ENCODE measurements around the gene QPRT. TPM values are rescaled to one million over a fixed set of nuclear protein-coding genes. Genes with fewer than 3 reads are reported as not detected.
"Not testable (repeated sequence)": the region's sequence is repeated elsewhere in the genome, so short reads cannot be mapped to it uniquely, and the experiment has no call there.

Gene QPRT
- total and polyA plus RNA-seq, 7 donors: 4.3 to 40.5 (median 11.1) TPM

GRCh38 chr16:29705030-29705429 lies 26.1 kb downstream of the QPRT start:
- WGBS, 2 donors: 79 to 82% methylated on average over 2 of the region's 2 CpGs
- no peak for DNase-seq
- Histone ChIP-seq H3K9me3 (no peaks in the 10 kb centered on the region), H3K36me3 (no peaks in the 10 kb centered on the region), H3K4me3 (no peak overlapping the region), H3K4me1 (peaks cover 0 to 5% (median 2%) of the 10 kb centered on the region in 4 donors), H3K27ac (no peak overlapping the region), H3K27me3 (no peaks in the 10 kb centered on the region)
- intact Hi-C loops (cut with DNase I): no loop called here
- TF ChIP-seq POLR2A (IDR thresholded peaks at IDR 0.05): no peak
- no peak for TF ChIP-seq EP300 (IDR thresholded peaks at IDR 0.05)
- no peak for TF ChIP-seq POLR2AphosphoS5 (IDR thresholded peaks at IDR 0.05)
- TF ChIP-seq, protein P1, sequence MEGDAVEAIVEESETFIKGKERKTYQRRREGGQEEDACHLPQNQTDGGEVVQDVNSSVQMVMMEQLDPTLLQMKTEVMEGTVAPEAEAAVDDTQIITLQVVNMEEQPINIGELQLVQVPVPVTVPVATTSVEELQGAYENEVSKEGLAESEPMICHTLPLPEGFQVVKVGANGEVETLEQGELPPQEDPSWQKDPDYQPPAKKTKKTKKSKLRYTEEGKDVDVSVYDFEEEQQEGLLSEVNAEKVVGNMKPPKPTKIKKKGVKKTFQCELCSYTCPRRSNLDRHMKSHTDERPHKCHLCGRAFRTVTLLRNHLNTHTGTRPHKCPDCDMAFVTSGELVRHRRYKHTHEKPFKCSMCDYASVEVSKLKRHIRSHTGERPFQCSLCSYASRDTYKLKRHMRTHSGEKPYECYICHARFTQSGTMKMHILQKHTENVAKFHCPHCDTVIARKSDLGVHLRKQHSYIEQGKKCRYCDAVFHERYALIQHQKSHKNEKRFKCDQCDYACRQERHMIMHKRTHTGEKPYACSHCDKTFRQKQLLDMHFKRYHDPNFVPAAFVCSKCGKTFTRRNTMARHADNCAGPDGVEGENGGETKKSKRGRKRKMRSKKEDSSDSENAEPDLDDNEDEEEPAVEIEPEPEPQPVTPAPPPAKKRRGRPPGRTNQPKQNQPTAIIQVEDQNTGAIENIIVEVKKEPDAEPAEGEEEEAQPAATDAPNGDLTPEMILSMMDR (IDR thresholded peaks at IDR 0.05): no peak

GRCh38 chr16:29707160-29707559 lies 28.2 kb downstream of the QPRT start:
- WGBS, 2 donors: 98 to 100% methylated on average over 1 of the region's 1 CpG

DNA sequence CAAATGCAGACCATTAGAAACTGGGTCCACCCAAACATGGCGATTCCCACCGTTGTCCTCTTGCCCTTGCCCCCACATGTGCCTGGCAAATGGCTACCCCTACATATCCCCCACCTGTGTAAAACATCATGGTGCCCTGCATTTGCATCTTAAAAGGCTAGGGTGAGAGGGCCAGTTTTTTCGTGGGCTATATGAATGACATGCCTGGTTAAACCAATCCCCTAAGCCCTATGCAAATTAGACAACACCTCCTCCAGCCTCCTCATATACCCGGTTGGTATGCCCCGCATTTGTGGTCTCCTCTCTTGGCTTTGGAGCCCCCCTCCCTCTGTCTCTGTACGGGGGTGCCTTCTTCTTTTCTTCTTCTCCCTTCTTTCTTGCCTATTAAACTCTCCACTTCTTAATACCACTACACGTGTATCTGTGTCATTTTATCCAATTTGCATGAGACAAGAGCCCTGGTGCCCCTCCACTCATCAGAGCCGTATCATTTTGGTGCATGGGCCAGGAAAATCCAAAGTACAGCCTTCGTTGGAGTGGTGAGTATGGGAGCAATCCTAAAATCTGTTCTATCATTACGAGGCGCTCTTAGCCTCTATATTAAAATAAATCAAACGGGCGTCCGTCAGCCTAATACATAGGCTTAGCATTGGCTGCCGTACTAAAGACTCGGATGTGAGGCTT lies 30.1 kb downstream of the QPRT start:
- TF ChIP-seq, protein P1 (IDR thresholded peaks at IDR 0.05): no peak
- TF ChIP-seq POLR2AphosphoS5 (IDR thresholded peaks at IDR 0.05) (no peak), EP300 (IDR thresholded peaks at IDR 0.05) (no peak), POLR2A (IDR thresholded peaks at IDR 0.05) (no peak)
- 71 to 87% methylated on average over 16 of the region's 16 CpGs for WGBS, 2 donors
- Histone ChIP-seq H3K9me3 (no peaks in the 10 kb centered on the region), H3K4me1 (peaks cover 0 to 8% (median 3%) of the 10 kb centered on the region in 4 donors), H3K27ac (no peak overlapping the region), H3K36me3 (no peaks in the 10 kb centered on the region), H3K27me3 (no peaks in the 10 kb centered on the region), H3K4me3 (no peak overlapping the region)
- intact Hi-C loops (cut with DNase I): no loop called here
- DNase-seq: no peak

More at GRCh38 chr16:29707160-29707559, 28.2 kb downstream of the QPRT start:
- H3K9me3 ChIP-seq; DNase-seq; H3K4me3 ChIP-seq; H3K36me3 ChIP-seq; H3K27me3 ChIP-seq; intact Hi-C loops (cut with DNase I); H3K27ac ChIP-seq; H3K4me1 ChIP-seq: not testable (repeated sequence)

DNA sequence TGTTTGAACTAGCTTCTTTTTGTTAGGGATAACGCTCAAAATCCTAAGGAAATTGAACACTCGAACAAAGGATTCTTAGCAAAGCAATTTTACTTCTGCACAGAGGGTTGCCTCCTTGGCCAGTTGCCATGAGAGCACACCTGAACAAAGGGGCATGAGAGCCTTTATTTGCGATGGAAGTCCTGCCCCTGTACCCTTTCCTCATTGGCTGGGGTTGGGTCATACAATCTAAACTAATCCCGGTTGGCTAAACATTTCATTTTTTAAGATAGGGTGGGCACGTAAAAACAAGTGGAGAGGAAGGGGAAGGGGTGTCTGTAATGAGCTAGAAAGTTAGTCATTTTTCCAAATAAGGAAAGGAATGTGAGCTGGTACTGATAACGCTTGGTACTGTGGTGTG lies 30.7 kb downstream of the QPRT start:
- H3K4me1 ChIP-seq; H3K27ac ChIP-seq; H3K4me3 ChIP-seq; DNase-seq; H3K27me3 ChIP-seq; intact Hi-C loops (cut with DNase I); H3K36me3 ChIP-seq; H3K9me3 ChIP-seq: not testable (repeated sequence)
- WGBS, 2 donors: 77 to 85% methylated on average over 6 of the region's 6 CpGs

DNA sequence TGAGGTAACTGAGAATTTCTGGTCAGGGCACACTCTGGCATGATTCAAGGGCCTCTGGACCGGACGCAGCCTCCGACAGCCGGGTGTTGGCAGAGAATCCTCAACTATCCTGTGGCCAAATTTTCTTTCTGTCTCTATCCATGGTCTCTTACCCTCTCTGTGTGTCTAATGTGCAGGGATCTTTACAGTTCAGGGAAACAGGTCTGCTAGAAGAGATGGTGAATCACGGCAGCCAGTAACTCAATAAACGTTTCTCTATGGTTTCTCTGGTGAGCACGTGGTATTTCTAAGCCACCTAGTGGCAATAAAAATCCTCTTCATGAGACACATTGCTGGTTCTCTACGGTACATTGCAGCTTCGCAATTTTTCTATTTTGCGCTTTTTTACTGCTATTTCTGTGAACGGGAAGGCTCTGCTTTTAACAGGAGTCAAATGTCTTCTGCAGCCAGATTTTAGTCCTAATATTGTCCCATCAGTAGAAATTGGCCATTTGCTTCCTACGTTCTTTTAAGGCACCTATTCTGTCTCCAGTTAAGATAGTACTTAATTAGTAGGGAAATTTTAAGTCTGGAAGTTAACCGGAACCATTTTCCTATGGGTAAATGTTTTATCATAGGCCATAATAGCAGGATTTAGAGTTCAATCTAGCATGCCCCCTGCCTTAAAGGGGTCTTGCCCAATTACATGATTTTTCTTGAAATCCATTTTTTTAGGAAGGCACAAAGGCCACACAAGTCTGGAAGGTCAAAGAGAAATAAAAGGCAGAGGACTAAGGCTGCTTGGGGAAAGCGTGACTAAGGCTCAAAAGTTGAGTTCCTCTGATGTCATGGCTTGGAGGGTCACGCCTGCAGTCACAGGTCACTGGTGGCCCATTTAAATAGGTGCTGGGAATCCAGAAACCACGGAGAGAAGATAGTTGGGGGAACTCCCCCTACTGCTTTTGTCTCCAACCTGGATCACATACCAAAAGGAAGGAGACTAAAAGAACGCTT lies 31.5 kb downstream of the QPRT start:
- Histone ChIP-seq H3K36me3 (no peaks in the 10 kb centered on the region), H3K9me3 (no peaks in the 10 kb centered on the region), H3K4me3 (no peak overlapping the region), H3K27ac (peak overlapping the region in 1 of 4 donors; percentile 28), H3K27me3 (no peaks in the 10 kb centered on the region), H3K4me1 (peaks cover 0 to 8% (median 3%) of the 10 kb centered on the region in 4 donors)
- 45 to 50% methylated on average over 17 of the region's 17 CpGs for WGBS, 2 donors
- no peak for TF ChIP-seq POLR2AphosphoS5 (IDR thresholded peaks at IDR 0.05)
- TF ChIP-seq, protein P1 (IDR thresholded peaks at IDR 0.05): peak; percentile 33 to 66 (median 54)
- no peak for DNase-seq
- intact Hi-C loops (cut with DNase I): no loop called here

All from sigmoid colon (tissue), 7 donors.